ENCODE results near the gene PPP6R2.

The PPP6R2 gene

DNA sequence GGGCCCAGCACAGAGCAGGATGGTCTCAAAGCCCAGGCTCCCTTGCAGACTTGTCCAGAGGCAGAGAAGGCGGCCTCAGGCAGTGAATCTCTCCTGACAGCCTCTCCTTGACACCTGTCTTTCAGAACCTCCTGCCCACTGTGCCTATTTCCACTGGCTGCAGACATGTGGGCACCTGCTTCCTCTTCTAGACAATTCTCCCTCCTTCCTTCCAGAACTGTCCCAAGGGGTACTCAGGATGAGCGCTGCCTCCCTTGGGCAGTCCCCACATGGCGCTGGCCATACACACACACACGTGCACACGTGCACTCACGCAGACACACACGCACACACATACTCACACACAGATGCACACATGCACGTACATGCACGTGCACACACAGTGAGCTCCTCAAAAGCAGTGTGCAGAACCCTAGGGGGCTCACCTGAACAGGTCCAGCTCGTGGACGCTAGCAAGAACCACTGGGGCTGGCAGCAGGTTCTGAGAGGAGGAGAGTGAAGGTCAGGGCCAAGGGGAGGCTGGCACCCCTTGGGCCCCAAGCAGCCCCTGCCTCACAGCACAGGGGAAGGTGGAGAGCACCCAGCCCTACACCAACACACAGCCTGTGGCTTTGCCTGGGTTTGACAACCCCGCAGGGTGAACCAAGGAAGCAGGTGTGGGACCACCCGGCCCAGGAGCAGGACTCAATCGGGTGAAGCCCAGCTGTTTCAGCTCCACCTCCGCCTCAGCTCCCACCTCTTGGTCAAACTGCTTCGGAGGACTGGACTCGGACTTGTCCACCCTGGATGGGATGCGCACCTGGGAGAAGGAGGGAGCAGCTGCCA, 27.6 kb upstream of the PPP6R2 start:
- TF ChIP-seq CTCF (IDR thresholded peaks at IDR 0.05) = no peak
- Histone ChIP-seq H3K4me3 (no peak overlapping the region), H3K27ac (no peak overlapping the region)
- no peak for DNase-seq (ENCODE audit: low spot score)

- Histone ChIP-seq H3K27ac (no peak overlapping the region), H3K4me3 (no peak overlapping the region)
- no peak for DNase-seq (ENCODE audit: low spot score)
- no peak for TF ChIP-seq CTCF (IDR thresholded peaks at IDR 0.05)
These were observed 26.7 kb upstream of the PPP6R2 start for GRCh38 chr22:50316114-50317065.

DNA sequence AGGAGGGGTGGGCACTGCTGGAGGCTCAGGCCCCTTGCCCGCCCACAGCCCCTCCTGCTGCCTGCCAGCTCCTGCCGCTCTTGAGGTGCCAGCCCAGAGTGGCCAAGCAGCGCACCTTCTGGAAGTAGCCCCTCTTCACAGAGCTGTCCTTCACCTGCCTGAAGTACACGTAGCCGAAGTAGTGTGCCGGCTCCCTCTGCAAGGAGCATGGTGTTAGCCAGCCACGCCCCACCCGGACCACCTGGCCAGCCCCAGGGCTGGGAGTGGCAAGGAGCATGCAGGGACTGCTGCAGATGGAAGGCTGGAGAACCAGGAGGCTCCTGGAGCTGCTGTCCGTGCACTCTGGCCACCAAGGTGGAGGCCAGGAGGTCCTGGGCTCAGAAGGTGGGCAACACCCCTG, 25.9 kb upstream of the PPP6R2 start:
- TF ChIP-seq CTCF (IDR thresholded peaks at IDR 0.05) = no peak
- Histone ChIP-seq H3K4me3 (no peak overlapping the region), H3K27ac (no peak overlapping the region)
- no peak for DNase-seq (ENCODE audit: low spot score)

GRCh38 chr22:50317674-50318073, 25.5 kb upstream of the PPP6R2 start:
- H3K27ac ChIP-seq = no peak overlapping the region
- no peak for TF ChIP-seq CTCF (IDR thresholded peaks at IDR 0.05)
- no peak overlapping the region for H3K4me3 ChIP-seq
- DNase-seq (ENCODE audit: low spot score) = no peak

DNA sequence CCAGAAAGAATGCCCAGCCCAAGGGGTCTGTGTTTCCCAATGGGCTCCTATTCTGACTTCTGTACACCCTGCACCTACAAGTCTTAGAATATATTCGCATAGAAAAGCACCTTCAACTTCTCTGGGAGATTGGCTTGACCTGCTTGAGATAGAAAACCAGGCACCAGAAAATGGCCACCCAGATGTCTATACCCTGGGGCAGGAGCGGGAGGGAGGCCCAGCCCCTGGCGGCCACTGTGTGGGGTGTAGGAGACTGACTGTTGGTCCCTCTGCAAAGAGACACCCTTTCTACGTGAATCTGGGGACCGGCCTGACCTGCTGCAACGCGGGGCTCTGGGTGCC, 24.8 kb upstream of the PPP6R2 start:
- Histone ChIP-seq H3K4me3 (no peak overlapping the region), H3K27ac (no peak overlapping the region)
- no peak for DNase-seq (ENCODE audit: low spot score)
- no peak for TF ChIP-seq CTCF (IDR thresholded peaks at IDR 0.05)

- DNase-seq (ENCODE audit: low spot score) = no peak
- TF ChIP-seq CTCF (IDR thresholded peaks at IDR 0.05) = no peak
- no peak overlapping the region for H3K4me3 ChIP-seq
- H3K27ac ChIP-seq = no peak overlapping the region
These were observed 24.3 kb upstream of the PPP6R2 start for GRCh38 chr22:50318698-50319411.

All from coronary artery (tissue), 2 donors.